DND-41 (cell line): ENCODE data around the gene ANKRD35.
"Not testable (repeated sequence)": the region's sequence is repeated elsewhere in the genome, so short reads cannot be mapped to it uniquely, and the experiment has no call there.

Experiments used
- ATAC-seq: fragments of 200-7000 bp; cut with Tn5 transposase; 3 replicates; pipeline ENCODE4 v1.9.1; 2021; ENCODE audit warnings: low read depth; ENCODE audit not compliant: insufficient read depth
- DNase-seq: peaks from one replicate; pipeline ENCODE4 v3.0.0-alpha.2; 2020
- H2AFZ ChIP-seq: 2 replicates; pipeline ENCODE4 v1.6.0; 2012; ENCODE audit warnings: low read depth, low read length
- H3K27ac ChIP-seq: 2 replicates; pipeline ENCODE4 v1.5.1; 2012; ENCODE audit warnings: low read length, inconsistent platforms
- H3K27me3 ChIP-seq: fragments of 200-600 bp; sonication (generic); 2 replicates; pipeline ENCODE4 v1.6.0; 2012; ENCODE audit warnings: low read length, mild to moderate bottlenecking, inconsistent platforms; ENCODE audit not compliant: insufficient read depth, poor library complexity
- H3K36me3 ChIP-seq: 2 replicates; pipeline ENCODE4 v1.5.1; 2012; ENCODE audit warnings: low read length, inconsistent platforms; ENCODE audit not compliant: insufficient read depth
- H3K4me1 ChIP-seq: 2 replicates; pipeline ENCODE4 v1.5.1; 2012; ENCODE audit warnings: mild to moderate bottlenecking, low read length; ENCODE audit not compliant: insufficient read depth
- H3K4me2 ChIP-seq: 2 replicates; pipeline ENCODE4 v1.6.0; 2012; ENCODE audit warnings: mild to moderate bottlenecking, moderate library complexity, low read length, inconsistent platforms; ENCODE audit not compliant: insufficient read depth
- H3K4me3 ChIP-seq, 2 experiments: fragments of 200-600 bp in 1 of 2; shearing (Covaris generic) in 1 of 2; 2 replicates each; pipeline ENCODE4 v1.5.1; 2012 to 2016; ENCODE audit warnings: inconsistent platforms in 2 of 2, low read length in 2 of 2, mild to moderate bottlenecking in 2 of 2, low read depth in 1 of 2, moderate library complexity in 1 of 2
- H3K79me2 ChIP-seq: 2 replicates; pipeline ENCODE4 v1.6.0; 2012; ENCODE audit warnings: low read length, inconsistent platforms; ENCODE audit not compliant: insufficient read depth
- H3K9ac ChIP-seq: 2 replicates; pipeline ENCODE4 v1.6.0; 2012; ENCODE audit warnings: low read depth, mild to moderate bottlenecking, inconsistent platforms, low read length, moderate library complexity
- H3K9me3 ChIP-seq: 2 replicates; pipeline ENCODE4 v1.5.1; 2012; ENCODE audit warnings: low read length, moderate library complexity, mild to moderate bottlenecking, inconsistent platforms; ENCODE audit not compliant: insufficient read depth, severe bottlenecking
- H4K20me1 ChIP-seq: 2 replicates; pipeline ENCODE4 v1.6.0; 2012; ENCODE audit warnings: low read length; ENCODE audit not compliant: insufficient read depth
- EZH2 ChIP-seq: IDR thresholded peaks from 3 replicates; pipeline ENCODE4 v1.6.1; 2012; ENCODE audit warnings: borderline replicate concordance, low read depth, mild to moderate bottlenecking, moderate library complexity, low read length, inconsistent platforms; ENCODE audit not compliant: severe bottlenecking
- TF ChIP-seq, protein P1 (sequence below): IDR thresholded peaks from 2 replicates; pipeline ENCODE4 v1.5.1; 2012; ENCODE audit warnings: borderline replicate concordance, low read length, moderate library complexity, mild to moderate bottlenecking; ENCODE audit not compliant: poor library complexity, severe bottlenecking; ENCODE audit errors: extremely low read depth

Gene ANKRD35

DNA sequence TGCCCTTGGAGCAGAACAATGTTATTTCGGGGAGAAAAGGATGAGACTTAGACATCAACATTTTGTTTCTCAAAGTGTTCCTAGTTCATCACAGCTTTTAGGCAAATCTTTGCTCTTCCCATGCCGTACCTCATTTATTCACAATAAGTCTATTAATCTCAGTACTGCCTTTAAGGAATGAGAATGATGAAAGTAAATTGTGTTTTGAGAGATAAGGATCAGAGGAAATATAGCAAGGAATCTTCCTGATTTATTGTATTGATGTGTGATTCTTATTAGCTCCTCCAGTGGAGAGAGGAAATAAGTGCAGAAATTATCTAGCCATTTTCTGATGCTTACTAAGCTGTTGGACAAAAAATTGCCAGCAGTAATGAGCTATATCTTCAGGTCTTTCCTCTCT lies 59.6 kb downstream of the ANKRD35 start:
- peak overlapping the region; percentile 85; the same call in 1 of the 2 replicates for H3K4me2 ChIP-seq
- peak overlapping the region; percentile 84; the same call in 1 of the 2 replicates for H3K9ac ChIP-seq
- peaks cover 53% of the 10 kb centered on the region for H3K36me3 ChIP-seq
- H3K27me3 ChIP-seq = no peaks in the 10 kb centered on the region
- H3K4me1 ChIP-seq = peaks cover 25% of the 10 kb centered on the region
- ATAC-seq (no peak), DNase-seq (no peak)
- no peak overlapping the region for H2AFZ ChIP-seq
- H3K79me2 ChIP-seq = peaks cover 43% of the 10 kb centered on the region
- no peak overlapping the region for H3K27ac ChIP-seq
- H3K9me3 ChIP-seq = no peaks in the 10 kb centered on the region
- H4K20me1 ChIP-seq = no peaks in the 10 kb centered on the region
- no peak overlapping the region for H3K4me3 ChIP-seq
- no peak for TF ChIP-seq EZH2
- TF ChIP-seq, protein P1, sequence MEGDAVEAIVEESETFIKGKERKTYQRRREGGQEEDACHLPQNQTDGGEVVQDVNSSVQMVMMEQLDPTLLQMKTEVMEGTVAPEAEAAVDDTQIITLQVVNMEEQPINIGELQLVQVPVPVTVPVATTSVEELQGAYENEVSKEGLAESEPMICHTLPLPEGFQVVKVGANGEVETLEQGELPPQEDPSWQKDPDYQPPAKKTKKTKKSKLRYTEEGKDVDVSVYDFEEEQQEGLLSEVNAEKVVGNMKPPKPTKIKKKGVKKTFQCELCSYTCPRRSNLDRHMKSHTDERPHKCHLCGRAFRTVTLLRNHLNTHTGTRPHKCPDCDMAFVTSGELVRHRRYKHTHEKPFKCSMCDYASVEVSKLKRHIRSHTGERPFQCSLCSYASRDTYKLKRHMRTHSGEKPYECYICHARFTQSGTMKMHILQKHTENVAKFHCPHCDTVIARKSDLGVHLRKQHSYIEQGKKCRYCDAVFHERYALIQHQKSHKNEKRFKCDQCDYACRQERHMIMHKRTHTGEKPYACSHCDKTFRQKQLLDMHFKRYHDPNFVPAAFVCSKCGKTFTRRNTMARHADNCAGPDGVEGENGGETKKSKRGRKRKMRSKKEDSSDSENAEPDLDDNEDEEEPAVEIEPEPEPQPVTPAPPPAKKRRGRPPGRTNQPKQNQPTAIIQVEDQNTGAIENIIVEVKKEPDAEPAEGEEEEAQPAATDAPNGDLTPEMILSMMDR = peak; percentile 18

DNA sequence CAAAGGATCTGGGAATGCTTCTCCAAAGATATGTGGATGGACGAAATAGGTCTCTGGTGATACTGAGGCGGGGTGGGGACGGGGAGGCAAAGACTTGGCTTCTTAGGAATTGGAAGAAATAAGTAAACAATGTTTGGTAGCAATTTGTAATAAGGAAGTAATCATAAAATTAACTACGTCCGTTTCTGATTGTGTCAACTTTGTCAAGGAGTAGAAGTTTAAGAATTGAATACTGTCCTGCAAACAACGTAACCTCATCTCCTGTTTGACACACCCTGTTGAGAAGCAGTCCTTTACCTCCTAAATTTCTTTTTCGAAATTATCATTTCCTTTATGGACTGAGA lies 61.2 kb downstream of the ANKRD35 start:
- no peaks in the 10 kb centered on the region for H4K20me1 ChIP-seq
- no peaks in the 10 kb centered on the region for H3K9me3 ChIP-seq
- peak overlapping the region; percentile 88 for H3K27ac ChIP-seq
- peaks cover 25% of the 10 kb centered on the region for H3K4me1 ChIP-seq
- peak overlapping the region; percentile 84 for H3K9ac ChIP-seq
- H3K79me2 ChIP-seq = peaks cover 43% of the 10 kb centered on the region
- H3K36me3 ChIP-seq = peaks cover 37% of the 10 kb centered on the region
- H3K4me3 ChIP-seq = peak overlapping the region; percentile 80 to 86
- peak overlapping the region; percentile 85 for H3K4me2 ChIP-seq
- no peak for TF ChIP-seq EZH2
- TF ChIP-seq, protein P1 = no peak
- peak overlapping the region; percentile 99 for H2AFZ ChIP-seq
- ATAC-seq (no peak; the same call in 2 of the 3 replicates), DNase-seq (no peak)
- no peaks in the 10 kb centered on the region for H3K27me3 ChIP-seq

DNA sequence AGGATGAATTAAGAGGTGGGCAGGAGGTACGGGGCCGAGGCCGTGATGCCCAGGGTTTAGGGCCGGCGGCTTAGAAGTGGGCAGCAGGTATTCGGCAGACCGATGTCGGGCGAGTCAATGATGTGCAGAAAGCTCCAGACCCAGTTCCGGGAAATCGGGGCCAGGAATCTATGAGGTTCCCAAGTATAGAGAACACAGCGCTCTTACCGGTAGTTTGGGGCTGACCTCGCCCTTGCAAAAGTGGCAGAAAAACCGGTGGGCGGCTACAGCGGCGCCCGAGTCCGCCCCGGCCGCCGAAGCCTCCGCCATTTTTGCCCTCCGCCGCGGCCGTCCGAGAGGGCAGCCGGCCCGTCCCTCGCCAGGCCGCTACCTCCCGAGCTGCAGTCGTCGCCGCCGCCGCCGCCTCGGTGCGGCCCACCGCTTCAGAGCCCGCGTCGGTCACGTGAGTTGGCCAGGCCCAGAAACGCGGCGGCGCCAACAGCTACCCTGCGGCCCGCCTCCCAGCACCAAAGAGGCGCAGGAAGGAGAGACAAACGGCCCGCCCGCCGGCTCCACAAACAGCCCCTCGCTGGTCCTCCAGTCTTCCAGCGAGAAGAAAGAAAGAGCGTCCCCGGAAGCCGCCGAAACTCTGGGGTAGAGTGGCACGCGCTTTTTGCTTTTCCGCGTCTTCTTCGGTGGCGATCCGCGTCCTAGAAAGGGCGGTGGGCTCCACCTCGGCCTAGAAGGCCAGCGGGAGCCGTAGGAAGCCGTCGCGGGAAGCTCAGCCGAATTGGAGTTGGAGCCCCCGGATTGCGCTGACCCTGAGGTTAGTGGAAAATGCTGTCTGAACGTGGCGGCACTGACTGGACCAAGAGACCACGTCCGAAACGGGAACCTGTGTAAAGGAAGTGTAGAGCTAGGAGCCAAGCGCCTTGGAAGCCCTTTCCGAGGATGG lies 61.8 kb downstream of the ANKRD35 start, which contains the start of the genes POLR3C and RNF115:
POLR3C (plus strand) TSS at position 636 of the 934 bp plus-strand sequence. CDS start 1,577 bp downstream, outside the sequence.
RNF115 (minus strand) TSS at position 531 of the 934 bp plus-strand sequence; CDS start at position 309, 222 bp downstream.
- peak within 1 kb of the TSS; percentile 99 for H2AFZ ChIP-seq
- H3K36me3 ChIP-seq = peaks cover 31% of the 10 kb centered on the region
- H3K4me2 ChIP-seq = peak within 1 kb of the TSS; percentile 85

DNA sequence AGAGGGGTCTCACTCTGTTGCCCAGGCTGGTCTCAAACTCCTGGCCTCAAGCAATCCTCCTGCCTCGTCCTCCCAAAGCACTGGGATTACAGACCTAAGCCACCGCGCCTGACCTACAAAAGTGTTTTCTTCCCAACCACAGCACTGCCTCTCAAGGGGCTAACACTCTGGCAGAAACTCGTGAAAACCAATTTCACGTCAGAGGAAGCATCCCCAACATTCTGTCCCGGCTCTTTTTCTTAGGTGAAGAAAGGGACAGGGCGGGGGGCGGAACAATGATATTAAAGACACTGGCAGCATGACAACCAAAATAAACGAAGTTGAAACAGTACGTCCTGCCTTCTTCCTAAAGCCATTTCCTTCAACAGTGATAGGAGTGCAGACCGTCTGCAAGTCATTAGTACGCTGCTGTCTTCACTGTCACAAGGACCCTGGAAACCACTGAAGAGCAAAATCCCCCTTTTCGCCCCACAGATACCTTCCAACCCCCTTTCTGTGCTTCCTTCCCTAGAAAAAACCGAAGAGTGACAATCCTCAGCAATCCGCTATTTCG lies 62.8 kb downstream of the ANKRD35 start:
- Histone ChIP-seq H3K4me2 (peak overlapping the region; percentile 44; the same call in 1 of the 2 replicates), H3K79me2 (peaks cover 51% of the 10 kb centered on the region), H3K36me3 (peaks cover 21% of the 10 kb centered on the region), H3K4me3 (peak overlapping the region in 1 of 2 experiments; percentile 40; a peak in 1 of 4 replicates), H3K4me1 (peaks cover 25% of the 10 kb centered on the region)
- H3K27ac ChIP-seq, H2AFZ ChIP-seq, DNase-seq, H3K9ac ChIP-seq, H4K20me1 ChIP-seq, ATAC-seq, H3K27me3 ChIP-seq, H3K9me3 ChIP-seq: not testable (repeated sequence)

More for the DNA sequence above, 61.8 kb downstream of the ANKRD35 start, which contains the start of the genes POLR3C and RNF115:
- H3K9me3 ChIP-seq = no peaks in the 10 kb centered on the region
- no peaks in the 10 kb centered on the region for H3K27me3 ChIP-seq
- H4K20me1 ChIP-seq = no peaks in the 10 kb centered on the region
- ATAC-seq = peak; percentile 97
- H3K9ac ChIP-seq = peak within 1 kb of the TSS; percentile 84
- peaks cover 48% of the 10 kb centered on the region for H3K79me2 ChIP-seq
- no peak for TF ChIP-seq EZH2
- TF ChIP-seq, protein P1 = no peak
- H3K4me3 ChIP-seq = peak within 1 kb of the TSS; percentile 80 to 86
- H3K4me1 ChIP-seq = peaks cover 25% of the 10 kb centered on the region
- H3K27ac ChIP-seq = peak within 1 kb of the TSS; percentile 88
- DNase-seq = peak; percentile 92

DNA sequence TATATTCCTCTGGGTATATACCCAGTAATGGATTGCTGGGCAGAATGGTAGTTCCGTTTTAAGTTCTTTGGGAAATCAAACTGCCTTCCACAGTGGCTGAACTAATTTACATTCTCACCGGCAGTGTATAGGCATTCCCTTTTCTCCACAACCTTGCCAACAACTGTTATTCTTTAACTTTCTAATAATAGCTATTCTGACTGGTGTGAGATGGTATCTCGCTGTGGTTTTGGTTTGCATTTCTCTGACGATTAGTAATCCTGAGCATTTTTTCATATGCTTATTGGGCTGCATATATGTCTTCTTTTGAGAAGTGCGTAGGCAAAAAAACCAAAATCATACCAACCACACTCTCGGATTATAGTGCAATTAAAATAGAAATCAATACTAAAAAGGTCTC lies 67.6 kb downstream of the ANKRD35 start:
- not testable (repeated sequence) for H3K36me3 ChIP-seq, ATAC-seq, H3K27ac ChIP-seq, H3K4me2 ChIP-seq, H3K27me3 ChIP-seq, H3K9me3 ChIP-seq, DNase-seq, H4K20me1 ChIP-seq, H3K9ac ChIP-seq, H3K4me1 ChIP-seq, H3K4me3 ChIP-seq, H2AFZ ChIP-seq
- H3K79me2 ChIP-seq = peaks cover 21% of the 10 kb centered on the region
